ENCODE data around the gene IL17RE. TPM values are rescaled to one million over a fixed set of nuclear protein-coding genes. Genes with fewer than 3 reads are reported as not detected.
A peak's percentile ranks its signal among the peaks of the same experiment; 100 is the strongest.

The IL17RE gene
- total and polyA plus RNA-seq, 2 of the 13 experiments (the other 11 are each of a cell fraction or from before 2014, with no cell fraction given): 14.5 to 24.1 TPM

GRCh38 chr3:9897408-9898372 is 5.0 kb upstream of the IL17RE start (continued):
- peak; percentile 29; the same call in 1 of the 2 replicates for TF ChIP-seq RFXAP (CRISPR knock-in tag; IDR thresholded peaks at IDR 0.05; ENCODE audit: borderline replicate concordance)
- TF ChIP-seq ZNF747 (CRISPR knock-in tag; IDR thresholded peaks at IDR 0.05; ENCODE audit: borderline replicate concordance): peak; percentile 45; the same call in 1 of the 2 replicates
- TF ChIP-seq ZNF329 (CRISPR knock-in tag; IDR thresholded peaks at IDR 0.05; ENCODE audit: low read depth): no peak
- no peak for TF ChIP-seq ATF3 (CRISPR knock-in tag; IDR thresholded peaks at IDR 0.05)
- TF ChIP-seq HIVEP1 (CRISPR knock-in tag; IDR thresholded peaks at IDR 0.05): 0 out of 2 replicates have a peak, but pooled peaks have one; percentile 31
- TF ChIP-seq TP53 (CRISPR knock-in tag; conservative IDR thresholded peaks at IDR 0.05): no peak
- peak; percentile 69; the same call in 1 of the 2 replicates for TF ChIP-seq NCOA1 (CRISPR knock-in tag; IDR thresholded peaks at IDR 0.05)
- TF ChIP-seq DNMT3B (CRISPR knock-in tag; conservative IDR thresholded peaks at IDR 0.05): 0 out of 2 replicates have a peak, but pooled peaks have one; percentile 52
- TF ChIP-seq ZBTB3 (CRISPR knock-in tag; IDR thresholded peaks at IDR 0.05; ENCODE audit: borderline replicate concordance, low read depth): 0 out of 2 replicates have a peak, but pooled peaks have one; percentile 39
- TF ChIP-seq HMGXB3 (CRISPR knock-in tag; IDR thresholded peaks at IDR 0.05; ENCODE audit: borderline replicate concordance): peak; percentile 94
- no peak for TF ChIP-seq ZNF354B (CRISPR knock-in tag; IDR thresholded peaks at IDR 0.05)
- no peak for TF ChIP-seq ZNF496 (CRISPR knock-in tag; IDR thresholded peaks at IDR 0.05; ENCODE audit: insufficient replicate concordance)
- TF ChIP-seq ZNF580 (CRISPR knock-in tag; IDR thresholded peaks at IDR 0.05; ENCODE audit: borderline replicate concordance, low read depth): peak; percentile 63; the same call in 1 of the 2 replicates
- TF ChIP-seq NCOR1 (IDR thresholded peaks at IDR 0.05; ENCODE audit: borderline replicate concordance, low read length): no peak; the same call in none of the 2 replicates
- no peak for TF ChIP-seq CHD2 (IDR thresholded peaks at IDR 0.05; ENCODE audit: low read depth, low read length)
- TF ChIP-seq ZNF276 (CRISPR knock-in tag; IDR thresholded peaks at IDR 0.05; ENCODE audit: low read depth): no peak
- TF ChIP-seq YEATS4 (CRISPR knock-in tag; IDR thresholded peaks at IDR 0.05; ENCODE audit: borderline replicate concordance): peak; percentile 60; the same call in 1 of the 2 replicates

Measured in HepG2 (cell line).